Activated CD4-positive, alpha-beta T cell treated with anti-CD3 and anti-CD28 coated beads, Interleukin-2, amount 10 ng/mL, durations not matched to agents 7 days and 5 days (primary cell): Measurements from ENCODE around the gene EFCAB13. TPM values are rescaled to one million over a fixed set of nuclear protein-coding genes. Genes with fewer than 3 reads are reported as not detected.

ENCODE experiments used
- CTCF ChIA-PET: fragments of 350-600 bp; sonication (Branson Sonifier 250); formaldehyde crosslinking; loops from one replicate; lab custom pipeline; 2021; ENCODE audit warnings: antibody characterized with exemption; lab: Charles Lee
- POLR2A ChIA-PET: fragments of 350-600 bp; sonication (Branson Sonifier 250); formaldehyde crosslinking; loops from one replicate; lab custom pipeline; 2021; ENCODE audit warnings: antibody characterized with exemption; lab: Charles Lee
- DNase-seq: peaks from one replicate; pipeline ENCODE4 v3.0.0-alpha.2; 2020
- H3K27ac Mint-ChIP-seq: one replicate; pipeline ENCODE4 v1.8.0; 2021; ENCODE audit warnings: mild to moderate bottlenecking, moderate library complexity, mixed read lengths
- H3K27me3 Mint-ChIP-seq: one replicate; pipeline ENCODE4 v1.8.0; 2021; ENCODE audit warnings: mixed read lengths
- H3K36me3 Mint-ChIP-seq: one replicate; pipeline ENCODE4 v1.8.0; 2021; ENCODE audit warnings: low read depth, mixed read lengths
- H3K4me1 Mint-ChIP-seq: one replicate; pipeline ENCODE4 v1.8.0; 2021; ENCODE audit warnings: mixed read lengths
- H3K4me3 Mint-ChIP-seq: one replicate; pipeline ENCODE4 v1.8.0; 2021; ENCODE audit warnings: mild to moderate bottlenecking, moderate library complexity, mixed read lengths
- H3K9me3 Mint-ChIP-seq: one replicate; pipeline ENCODE4 v1.8.0; 2021; ENCODE audit warnings: mixed read lengths
- total RNA-seq, 2 experiments: library from RNA; stranded (reverse); gene quantifications; one replicate each; pipeline ENCODE4 v1.2.3, GENCODE V29; 2021

The EFCAB13 gene
- total RNA-seq, 2 experiments from 2014 or later, result 3.5 TPM

- CTCF ChIA-PET, result no interaction called here
These were observed 38.8 kb upstream of the EFCAB13 start for GRCh38 chr17:47285003-47285402.

GRCh38 chr17:47286198-47286914, 37.4 kb upstream of the EFCAB13 start:
- Mint-ChIP-seq H3K27ac (no peak overlapping the region), H3K27me3 (peaks cover 6% of the 10 kb centered on the region), H3K36me3 (no peaks in the 10 kb centered on the region), H3K4me1 (no peaks in the 10 kb centered on the region), H3K9me3 (no peaks in the 10 kb centered on the region), H3K4me3 (no peak overlapping the region)
- DNase-seq, result no peak
- CTCF ChIA-PET, result interaction anchor here (0.7 to 1.2 kb wide), 2 partner anchors 13 to 256 kb away, joined by 3 read pairs; no protein-coding TSS in a partner anchor
- POLR2A ChIA-PET, result interaction anchor here (0.5 kb wide), 1 partner anchor 53 kb away, joined by 3 read pairs; no protein-coding TSS in a partner anchor

More at GRCh38 chr17:47285003-47285402, 38.8 kb upstream of the EFCAB13 start:
- no peaks in the 10 kb centered on the region for H3K9me3 Mint-ChIP-seq
- H3K27me3 Mint-ChIP-seq, result peaks cover 6% of the 10 kb centered on the region
- H3K27ac Mint-ChIP-seq, result no peak overlapping the region
- POLR2A ChIA-PET, result no interaction called here
- DNase-seq, result no peak
- no peak overlapping the region for H3K4me3 Mint-ChIP-seq
- no peaks in the 10 kb centered on the region for H3K36me3 Mint-ChIP-seq
- H3K4me1 Mint-ChIP-seq, result no peaks in the 10 kb centered on the region

- ChIA-PET CTCF (interaction anchor here (0.9 to 1.5 kb wide), 2 partner anchors 14 to 56 kb away, joined by 3 read pairs; no protein-coding TSS in a partner anchor), POLR2A (interaction anchor here (0.5 kb wide), 1 partner anchor 54 kb away, joined by 3 read pairs; no protein-coding TSS in a partner anchor)
- peaks cover 6% of the 10 kb centered on the region for H3K27me3 Mint-ChIP-seq
- H3K4me3 Mint-ChIP-seq, result no peak overlapping the region
- no peak overlapping the region for H3K27ac Mint-ChIP-seq
- H3K4me1 Mint-ChIP-seq, result no peaks in the 10 kb centered on the region
- DNase-seq, result no peak
- H3K9me3 Mint-ChIP-seq, result no peaks in the 10 kb centered on the region
- H3K36me3 Mint-ChIP-seq, result no peaks in the 10 kb centered on the region
These were observed 36.7 kb upstream of the EFCAB13 start for GRCh38 chr17:47287068-47287467.

- Mint-ChIP-seq H3K4me3 (no peak overlapping the region), H3K36me3 (no peaks in the 10 kb centered on the region), H3K9me3 (no peaks in the 10 kb centered on the region), H3K4me1 (no peaks in the 10 kb centered on the region), H3K27me3 (peaks cover 6% of the 10 kb centered on the region), H3K27ac (no peak overlapping the region)
- no peak for DNase-seq
- CTCF ChIA-PET, result interaction anchor here (0.9 to 1.5 kb wide), 2 partner anchors 13 to 57 kb away, joined by 3 read pairs; no protein-coding TSS in a partner anchor
- POLR2A ChIA-PET, result no interaction called here
These were observed 36.1 kb upstream of the EFCAB13 start for GRCh38 chr17:47287639-47288038.

GRCh38 chr17:47288531-47289116, 35.1 kb upstream of the EFCAB13 start:
- H3K27ac Mint-ChIP-seq, result no peak overlapping the region
- no peaks in the 10 kb centered on the region for H3K4me1 Mint-ChIP-seq
- peaks cover 6% of the 10 kb centered on the region for H3K27me3 Mint-ChIP-seq
- no peaks in the 10 kb centered on the region for H3K36me3 Mint-ChIP-seq
- DNase-seq, result no peak
- POLR2A ChIA-PET, result no interaction called here
- no peaks in the 10 kb centered on the region for H3K9me3 Mint-ChIP-seq
- H3K4me3 Mint-ChIP-seq, result no peak overlapping the region
- CTCF ChIA-PET, result interaction anchor here (0.7 to 2.4 kb wide), 5 partner anchors 10 to 327 kb away, joined by 3 to 7 read pairs (median 3); no protein-coding TSS in a partner anchor

- ChIA-PET POLR2A (no interaction called here), CTCF (interaction anchor here (0.7 to 2.4 kb wide), 4 partner anchors 9 to 326 kb away, joined by 3 to 7 read pairs (median 4); no protein-coding TSS in a partner anchor)
- H3K9me3 Mint-ChIP-seq, result no peaks in the 10 kb centered on the region
These were observed 34.5 kb upstream of the EFCAB13 start for GRCh38 chr17:47289302-47289701.

GRCh38 chr17:47290870-47291241, 32.9 kb upstream of the EFCAB13 start:
- CTCF ChIA-PET, result interaction anchor here (1.6 kb wide), 1 partner anchor 15 kb away, joined by 4 read pairs; no protein-coding TSS in a partner anchor
- Mint-ChIP-seq H3K4me3 (no peak overlapping the region), H3K9me3 (no peaks in the 10 kb centered on the region), H3K36me3 (no peaks in the 10 kb centered on the region), H3K27ac (no peak overlapping the region), H3K4me1 (no peaks in the 10 kb centered on the region), H3K27me3 (peaks cover 4% of the 10 kb centered on the region)
- POLR2A ChIA-PET, result interaction anchor here (0.5 kb wide), 1 partner anchor 113 kb away, joined by 8 read pairs; no protein-coding TSS in a partner anchor
- no peak for DNase-seq

More at GRCh38 chr17:47289302-47289701, 34.5 kb upstream of the EFCAB13 start:
- Mint-ChIP-seq H3K4me1 (no peaks in the 10 kb centered on the region), H3K4me3 (no peak overlapping the region), H3K27me3 (peaks cover 2% of the 10 kb centered on the region), H3K27ac (no peak overlapping the region), H3K36me3 (no peaks in the 10 kb centered on the region)
- DNase-seq, result no peak

GRCh38 chr17:47291242-47291873, 32.4 kb upstream of the EFCAB13 start:
- Mint-ChIP-seq H3K9me3 (no peaks in the 10 kb centered on the region), H3K27me3 (peaks cover 2% of the 10 kb centered on the region), H3K4me1 (no peaks in the 10 kb centered on the region), H3K36me3 (no peaks in the 10 kb centered on the region), H3K27ac (no peak overlapping the region), H3K4me3 (no peak overlapping the region)
- POLR2A ChIA-PET, result interaction anchor here (0.5 kb wide), 1 partner anchor 112 kb away, joined by 8 read pairs; no protein-coding TSS in a partner anchor
- DNase-seq, result no peak
- CTCF ChIA-PET, result interaction anchor here (0.6 to 1.6 kb wide), 2 partner anchors 14 to 191 kb away, joined by 3 to 4 read pairs; no protein-coding TSS in a partner anchor

GRCh38 chr17:47292206-47292605, 31.5 kb upstream of the EFCAB13 start:
- POLR2A ChIA-PET, result no interaction called here
- no peak overlapping the region for H3K4me3 Mint-ChIP-seq
- no peaks in the 10 kb centered on the region for H3K9me3 Mint-ChIP-seq
- CTCF ChIA-PET, result interaction anchor here (0.6 kb wide), 1 partner anchor 191 kb away, joined by 3 read pairs; no protein-coding TSS in a partner anchor
- H3K27me3 Mint-ChIP-seq, result peaks cover 2% of the 10 kb centered on the region
- no peak overlapping the region for H3K27ac Mint-ChIP-seq
- no peak for DNase-seq
- no peaks in the 10 kb centered on the region for H3K36me3 Mint-ChIP-seq
- H3K4me1 Mint-ChIP-seq, result no peaks in the 10 kb centered on the region

GRCh38 chr17:47295037-47295873, 28.5 kb upstream of the EFCAB13 start:
- H3K27ac Mint-ChIP-seq, result no peak overlapping the region
- H3K4me1 Mint-ChIP-seq, result no peaks in the 10 kb centered on the region
- no peak for DNase-seq
- no peaks in the 10 kb centered on the region for H3K9me3 Mint-ChIP-seq
- no peaks in the 10 kb centered on the region for H3K36me3 Mint-ChIP-seq
- H3K4me3 Mint-ChIP-seq, result no peak overlapping the region
- CTCF ChIA-PET, result interaction anchor here (0.8 kb wide), 1 partner anchor 316 kb away, joined by 3 read pairs; no protein-coding TSS in a partner anchor
- H3K27me3 Mint-ChIP-seq, result peaks cover 4% of the 10 kb centered on the region
- POLR2A ChIA-PET, result no interaction called here

GRCh38 chr17:47295874-47296255, 27.9 kb upstream of the EFCAB13 start:
- no peaks in the 10 kb centered on the region for H3K4me1 Mint-ChIP-seq
- no peak for DNase-seq
- H3K9me3 Mint-ChIP-seq, result no peaks in the 10 kb centered on the region
- POLR2A ChIA-PET, result no interaction called here
- CTCF ChIA-PET, result interaction anchor here (0.8 kb wide), 1 partner anchor 315 kb away, joined by 3 read pairs; no protein-coding TSS in a partner anchor
- no peaks in the 10 kb centered on the region for H3K36me3 Mint-ChIP-seq
- no peak overlapping the region for H3K27ac Mint-ChIP-seq
- no peak overlapping the region for H3K4me3 Mint-ChIP-seq
- peaks cover 5% of the 10 kb centered on the region for H3K27me3 Mint-ChIP-seq
